T-cell (primary cell): ENCODE results near the gene CLEC18C. TPM values are rescaled to one million over a fixed set of nuclear protein-coding genes. Genes with fewer than 3 reads are reported as not detected.
"Not testable (repeated sequence)": the region's sequence is repeated elsewhere in the genome, so short reads cannot be mapped to it uniquely, and the experiment has no call there.

Source experiments
- ATAC-seq, 4 experiments: fragments of 200-7000 bp in 3 of 4; fragments of 150-1000 bp in 1 of 4; cut with Tn5 transposase; replicated peaks in 1 of 4; 1 replicate in 3 of 4; 2 replicates in 1 of 4; pipeline ENCODE4 v1.10.0; 2021; ENCODE audit warnings: moderate library complexity in 3 of 4, mild to moderate bottlenecking in 2 of 4, moderate number of reproducible peaks in 1 of 4
- CTCF ChIA-PET, 2 donors: fragments of 300-600 bp; sonication (Branson Sonifier 250); formaldehyde crosslinking; loops; one replicate each; lab custom pipeline; 2022; ENCODE audit warnings: antibody characterized with exemption in 2 of 2; lab: Charles Lee
- POLR2A ChIA-PET, 2 donors: fragments of 300-600 bp; sonication (Branson Sonifier 250); formaldehyde crosslinking; loops; one replicate each; lab custom pipeline; 2022; ENCODE audit warnings: antibody characterized with exemption in 2 of 2; lab: Charles Lee
- DNase-seq, 35 experiments: peaks; one replicate each; pipeline versions ENCODE4 v3.0.0 to v3.0.0-alpha.2; 2013 to 2023
- H3K27ac ChIP-seq: one replicate; pipeline ENCODE4 v1.5.1; 2013; ENCODE audit warnings: low read length
- H3K27me3 ChIP-seq, 2 experiments: replicated peaks in 1 of 2; 1 replicate in 1 of 2; 2 replicates in 1 of 2; pipeline versions ENCODE4 v1.6.1 to v1.7.0; 2013; ENCODE audit warnings: low read length in 1 of 2, mixed read lengths in 1 of 2; ENCODE audit not compliant: control insufficient read depth in 2 of 2, insufficient read depth in 2 of 2; ENCODE audit errors: extremely low read depth in 1 of 2
- H3K36me3 ChIP-seq, 2 donors: 1 replicate in 1 of 2; 2 replicates in 1 of 2; pipeline versions ENCODE4 v1.6.1 to v1.7.0; 2013; ENCODE audit warnings: low read length in 1 of 2; ENCODE audit not compliant: control insufficient read depth in 2 of 2, insufficient read depth in 1 of 2; ENCODE audit errors: extremely low read depth in 1 of 2
- H3K4me1 ChIP-seq, 2 experiments: 1 replicate in 1 of 2; 2 replicates in 1 of 2; pipeline versions ENCODE4 v1.6.1 to v1.7.0; 2013; ENCODE audit warnings: low read length in 2 of 2, mixed read lengths in 1 of 2; ENCODE audit not compliant: insufficient read depth in 2 of 2, control insufficient read depth in 1 of 2; ENCODE audit errors: extremely low read depth in 1 of 2
- H3K4me3 ChIP-seq, 2 donors: 1 replicate in 1 of 2; 2 replicates in 1 of 2; pipeline versions ENCODE4 v1.5.1 to v1.7.0; 2013; ENCODE audit warnings: mild to moderate bottlenecking in 2 of 2, low read length in 1 of 2, moderate library complexity in 1 of 2; ENCODE audit not compliant: control insufficient read depth in 1 of 2; ENCODE audit errors: extremely low read depth in 1 of 2
- H3K9me3 ChIP-seq: 2 replicates; pipeline ENCODE4 v1.7.0; 2013
- H3K27ac Mint-ChIP-seq, 2 donors: one replicate each; pipeline ENCODE4 v1.8.0; 2020 to 2021; ENCODE audit warnings: mild to moderate bottlenecking in 2 of 2, mixed read lengths in 2 of 2
- H3K27me3 Mint-ChIP-seq, 2 donors: one replicate each; pipeline ENCODE4 v1.8.0; 2021 to 2022; ENCODE audit warnings: mixed read lengths in 2 of 2
- H3K36me3 Mint-ChIP-seq: one replicate; pipeline ENCODE4 v1.8.0; 2021; ENCODE audit warnings: mixed read lengths
- H3K4me1 Mint-ChIP-seq, 3 donors: one replicate each; pipeline ENCODE4 v1.8.0; 2020 to 2022; ENCODE audit warnings: mixed read lengths in 3 of 3, mild to moderate bottlenecking in 1 of 3
- H3K4me3 Mint-ChIP-seq, 3 donors: one replicate each; pipeline ENCODE4 v1.8.0; 2020 to 2022; ENCODE audit warnings: mild to moderate bottlenecking in 3 of 3, mixed read lengths in 3 of 3, moderate library complexity in 3 of 3
- H3K9me3 Mint-ChIP-seq, 3 donors: one replicate each; pipeline ENCODE4 v1.8.0; 2020 to 2022; ENCODE audit warnings: mixed read lengths in 3 of 3
- WGBS: methylation state at CpG from one replicate; pipeline ENCODE4 v1.1.5; 2013; ENCODE audit warnings: missing lambda C conversion rate; ENCODE audit not compliant: insufficient coverage; 5-methylcytosine and 5-hydroxymethylcytosine counted together
- total RNA-seq, 35 experiments: library from RNA in 6 of 35; stranded (reverse) in 6 of 35; fragments of 120-200 nt in 1 of 35; gene quantifications; one replicate each; pipeline versions ENCODE4 v1.2.1 to v1.2.4 and lab custom pipeline; 2013 to 2026

The CLEC18C gene
- total RNA-seq (1 to 10 TPM; 1.2 to 2.1 (median 1.8) TPM), total RNA-seq (lab: John Stamatoyannopoulos, UW) (0 to 0.61 (median 0.09) reads per million in 29 experiments)
- 0.18 TPM for total RNA-seq (2013)

- H3K4me1 Mint-ChIP-seq, H3K27me3 Mint-ChIP-seq, H3K4me3 Mint-ChIP-seq, H3K4me1 ChIP-seq, H3K27me3 ChIP-seq, POLR2A ChIA-PET, H3K27ac Mint-ChIP-seq, H3K27ac ChIP-seq, H3K36me3 Mint-ChIP-seq, H3K9me3 ChIP-seq, DNase-seq, H3K9me3 Mint-ChIP-seq, H3K36me3 ChIP-seq, CTCF ChIA-PET, H3K4me3 ChIP-seq, ATAC-seq: not testable (repeated sequence)
- WGBS: 89% methylated on average over 7 of the region's 21 CpGs
Measured at GRCh38 chr16:70173212-70173837, at the start of gene CLEC18C. TSS of gene CLEC18C (plus strand) at chr16:70173787. CDS start at chr16:70174279, 492 bp downstream.

- H3K9me3 Mint-ChIP-seq, H3K27me3 ChIP-seq, H3K4me1 ChIP-seq, H3K27ac ChIP-seq, DNase-seq, H3K4me3 Mint-ChIP-seq, H3K4me1 Mint-ChIP-seq, H3K27ac Mint-ChIP-seq, CTCF ChIA-PET, ATAC-seq, H3K4me3 ChIP-seq, H3K27me3 Mint-ChIP-seq, H3K9me3 ChIP-seq: not testable (repeated sequence)
- WGBS: 92% methylated on average over 14 of the region's 14 CpGs
- peaks cover 42% of the 10 kb centered on the region for H3K36me3 Mint-ChIP-seq
- H3K36me3 ChIP-seq: peaks cover 13 to 54% of the 10 kb centered on the region in 2 donors
- POLR2A ChIA-PET: interaction anchor here in 1 of 2 donors (0.7 kb wide), 1 partner anchor 685 kb away, joined by 4 read pairs; no protein-coding TSS in a partner anchor
Measured at GRCh38 chr16:70123822-70124221, 49.8 kb upstream of the CLEC18C start.

GRCh38 chr16:70126226-70126625 is 47.4 kb upstream of the CLEC18C start:
- POLR2A ChIA-PET: not testable (repeated sequence)

GRCh38 chr16:70127706-70128105 is 45.9 kb upstream of the CLEC18C start:
- POLR2A ChIA-PET, ATAC-seq: not testable (repeated sequence)

More at GRCh38 chr16:70126226-70126625, 47.4 kb upstream of the CLEC18C start:
- H3K4me3 ChIP-seq, H3K4me1 Mint-ChIP-seq, H3K4me3 Mint-ChIP-seq, H3K27me3 Mint-ChIP-seq, H3K27me3 ChIP-seq, CTCF ChIA-PET, H3K9me3 ChIP-seq, ATAC-seq, H3K27ac ChIP-seq, H3K27ac Mint-ChIP-seq, DNase-seq, H3K9me3 Mint-ChIP-seq, H3K4me1 ChIP-seq: not testable (repeated sequence)
- H3K36me3 ChIP-seq: peaks cover 13 to 69% of the 10 kb centered on the region in 2 donors
- H3K36me3 Mint-ChIP-seq: peaks cover 45% of the 10 kb centered on the region
- 95% methylated on average over 4 of the region's 11 CpGs for WGBS

GRCh38 chr16:70128844-70129243 is 44.7 kb upstream of the CLEC18C start:
- not testable (repeated sequence) for H3K4me3 ChIP-seq
- H3K36me3 Mint-ChIP-seq: peaks cover 32% of the 10 kb centered on the region
- no CpG with 5 or more reads among the region's 10 CpGs for WGBS

More at GRCh38 chr16:70127706-70128105, 45.9 kb upstream of the CLEC18C start:
- H3K9me3 Mint-ChIP-seq, CTCF ChIA-PET, H3K4me3 Mint-ChIP-seq, H3K4me1 Mint-ChIP-seq, H3K4me1 ChIP-seq, H3K27me3 Mint-ChIP-seq, H3K27ac Mint-ChIP-seq, H3K4me3 ChIP-seq, DNase-seq, H3K27ac ChIP-seq, H3K9me3 ChIP-seq, H3K27me3 ChIP-seq: not testable (repeated sequence)
- 75% methylated on average over 2 of the region's 5 CpGs for WGBS
- peaks cover 36% of the 10 kb centered on the region for H3K36me3 Mint-ChIP-seq
- H3K36me3 ChIP-seq: peaks cover 8 to 69% of the 10 kb centered on the region in 2 donors

GRCh38 chr16:70135796-70136195 is 37.8 kb upstream of the CLEC18C start:
- ATAC-seq, H3K4me3 ChIP-seq, H3K27me3 Mint-ChIP-seq, H3K9me3 ChIP-seq, H3K4me3 Mint-ChIP-seq, POLR2A ChIA-PET, H3K27ac Mint-ChIP-seq, H3K27me3 ChIP-seq, H3K9me3 Mint-ChIP-seq, CTCF ChIA-PET, H3K27ac ChIP-seq, DNase-seq, H3K4me1 Mint-ChIP-seq, H3K4me1 ChIP-seq: not testable (repeated sequence)
- 100% methylated on average over 2 of the region's 8 CpGs for WGBS
- peaks cover 39% of the 10 kb centered on the region for H3K36me3 Mint-ChIP-seq
- H3K36me3 ChIP-seq: peaks cover 11 to 71% of the 10 kb centered on the region in 2 donors

More at GRCh38 chr16:70128844-70129243, 44.7 kb upstream of the CLEC18C start:
- H3K27me3 Mint-ChIP-seq, H3K4me1 Mint-ChIP-seq, DNase-seq, H3K27me3 ChIP-seq, ATAC-seq, H3K27ac ChIP-seq, POLR2A ChIA-PET, H3K27ac Mint-ChIP-seq, H3K9me3 Mint-ChIP-seq, H3K4me3 Mint-ChIP-seq, H3K4me1 ChIP-seq, CTCF ChIA-PET, H3K9me3 ChIP-seq: not testable (repeated sequence)
- H3K36me3 ChIP-seq: peaks cover 3 to 71% of the 10 kb centered on the region in 2 donors
